GM06990 (cell line): ENCODE data around the gene RANBP6.
"Not testable (repeated sequence)": the region's sequence is repeated elsewhere in the genome, so short reads cannot be mapped to it uniquely, and the experiment has no call there.

Experiments used
- DNase-seq: peaks from one replicate; pipeline ENCODE4 v3.0.0-alpha.2; 2011; ENCODE audit not compliant: insufficient read length; ENCODE audit errors: extremely low read depth
- H3K27me3 ChIP-seq: replicated peaks from 2 replicates; pipeline ENCODE4 v1.6.0; 2011; ENCODE audit warnings: low read length; ENCODE audit not compliant: control insufficient read depth, insufficient read depth
- H3K36me3 ChIP-seq: 2 replicates; pipeline ENCODE4 v1.5.1; 2011; ENCODE audit warnings: low read length; ENCODE audit not compliant: control insufficient read depth, insufficient read depth
- H3K4me3 ChIP-seq: replicated peaks from 2 replicates; pipeline ENCODE4 v1.5.1; 2011; ENCODE audit warnings: low read depth, mild to moderate bottlenecking, control low read depth, low read length
- CTCF ChIP-seq: IDR thresholded peaks from 2 replicates; pipeline ENCODE4 v1.5.1; 2011; ENCODE audit warnings: low read length, control low read depth, mild to moderate bottlenecking, inconsistent platforms; ENCODE audit not compliant: insufficient read depth, poor library complexity, severe bottlenecking

The RANBP6 gene

GRCh38 chr9:6015278-6016157 lies at the start of gene RANBP6:
Gene RANBP6 (minus strand): TSS chr9:6015624. CDS start chr9:6015607, 17 bp downstream.
- Histone ChIP-seq H3K4me3 (peak within 1 kb of the TSS; percentile 85), H3K36me3 (no peaks in the 10 kb centered on the region; the same call in 1 of the 2 replicates), H3K27me3 (no peaks in the 10 kb centered on the region)
- DNase-seq: peak; percentile 90
- TF ChIP-seq CTCF: no peak

GRCh38 chr9:6063146-6063545 lies 47.7 kb upstream of the RANBP6 start:
- H3K36me3 ChIP-seq, H3K4me3 ChIP-seq, H3K27me3 ChIP-seq, DNase-seq: not testable (repeated sequence)

- no peaks in the 10 kb centered on the region for H3K36me3 ChIP-seq
- no peak for TF ChIP-seq CTCF
- no peak overlapping the region for H3K4me3 ChIP-seq
- DNase-seq: no peak
- H3K27me3 ChIP-seq: no peaks in the 10 kb centered on the region
Observed at GRCh38 chr9:6055666-6056065, 40.2 kb upstream of the RANBP6 start.

GRCh38 chr9:6055216-6055615 lies 39.8 kb upstream of the RANBP6 start:
- peak; percentile 46 for TF ChIP-seq CTCF
- peak; percentile 67 for DNase-seq
- no peak overlapping the region for H3K4me3 ChIP-seq
- H3K36me3 ChIP-seq: no peaks in the 10 kb centered on the region
- H3K27me3 ChIP-seq: no peaks in the 10 kb centered on the region

- H3K4me3 ChIP-seq: no peak overlapping the region
- peak; percentile 26 for DNase-seq
- peak; percentile 78 for TF ChIP-seq CTCF
- no peaks in the 10 kb centered on the region for H3K36me3 ChIP-seq
- H3K27me3 ChIP-seq: no peaks in the 10 kb centered on the region
Observed at GRCh38 chr9:6054280-6055099, 39.1 kb upstream of the RANBP6 start.

- no peaks in the 10 kb centered on the region for H3K36me3 ChIP-seq
- no peak for TF ChIP-seq CTCF
- H3K4me3 ChIP-seq: no peak overlapping the region
- DNase-seq: no peak
- H3K27me3 ChIP-seq: no peaks in the 10 kb centered on the region
Observed at GRCh38 chr9:6052293-6052919, 37.0 kb upstream of the RANBP6 start.
